Progenitor cell of endocrine pancreas (in vitro differentiated cells): ENCODE measurements around the gene PRKCZ. TPM values are rescaled to one million over a fixed set of nuclear protein-coding genes. Genes with fewer than 3 reads are reported as not detected.

Experiments
- DNase-seq: peaks from one replicate; pipeline ENCODE4 v3.0.0; 2021; ENCODE audit warnings: low spot score; ENCODE audit not compliant: unreplicated experiment
- H3K27ac Mint-ChIP-seq: 2 replicates; pipeline ENCODE4 v1.8.0; 2021; ENCODE audit warnings: mild to moderate bottlenecking, moderate library complexity, mixed read lengths
- H3K27me3 Mint-ChIP-seq: 2 replicates; pipeline ENCODE4 v1.8.0; 2021; ENCODE audit warnings: mixed read lengths
- H3K36me3 Mint-ChIP-seq: 2 replicates; pipeline ENCODE4 v1.8.0; 2022; ENCODE audit warnings: mixed read lengths; ENCODE audit not compliant: insufficient read depth
- H3K4me1 Mint-ChIP-seq: 2 replicates; pipeline ENCODE4 v1.8.0; 2021; ENCODE audit warnings: low read depth, mixed read lengths
- H3K4me3 Mint-ChIP-seq: 2 replicates; pipeline ENCODE4 v1.8.0; 2021; ENCODE audit warnings: low read depth, mild to moderate bottlenecking, moderate library complexity, mixed read lengths
- H3K9me3 Mint-ChIP-seq: 2 replicates; pipeline ENCODE4 v1.8.0; 2021; ENCODE audit warnings: low read depth, mixed read lengths
- total RNA-seq: library from RNA; stranded (reverse); gene quantifications from 2 replicates; pipeline ENCODE4 v1.2.1, GENCODE V29; 2021
- TF ChIP-seq, protein P1 (sequence below): fragments of 200-600 bp; sonication (generic); IDR thresholded peaks from one replicate; pipeline ENCODE4 v1.5.0; 2021; ENCODE audit warnings: antibody characterized with exemption, mild to moderate bottlenecking; ENCODE audit not compliant: unreplicated experiment

Gene PRKCZ
- total RNA-seq, 1 donor from 2014 or later, result 71.5 TPM

DNA sequence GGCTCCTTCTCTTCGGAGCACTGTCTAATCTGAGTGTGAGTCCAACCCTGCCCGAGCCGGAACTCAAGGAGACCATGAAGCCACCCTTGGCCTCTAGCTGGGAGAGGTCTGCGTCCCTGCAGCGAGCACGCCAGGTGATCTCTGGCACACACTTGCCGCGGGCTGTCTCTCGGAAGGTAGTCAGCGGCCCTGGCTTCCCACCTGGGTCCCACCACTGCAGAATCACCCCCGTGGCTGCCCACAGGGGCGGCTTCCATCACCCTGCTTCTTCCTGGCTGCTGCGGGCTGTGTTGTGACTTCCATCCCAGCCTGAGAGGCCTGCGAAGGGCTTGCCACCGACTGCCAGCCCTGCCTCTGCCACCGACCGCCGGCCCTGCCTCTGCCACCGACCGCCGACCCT lies 127.3 kb downstream of the PRKCZ start:
- Mint-ChIP-seq H3K27me3 (no peaks in the 10 kb centered on the region), H3K4me1 (no peaks in the 10 kb centered on the region), H3K36me3 (peaks cover 16% of the 10 kb centered on the region), H3K4me3 (no peak overlapping the region), H3K9me3 (no peaks in the 10 kb centered on the region), H3K27ac (no peak overlapping the region)
- DNase-seq, result no peak
- TF ChIP-seq, protein P1, sequence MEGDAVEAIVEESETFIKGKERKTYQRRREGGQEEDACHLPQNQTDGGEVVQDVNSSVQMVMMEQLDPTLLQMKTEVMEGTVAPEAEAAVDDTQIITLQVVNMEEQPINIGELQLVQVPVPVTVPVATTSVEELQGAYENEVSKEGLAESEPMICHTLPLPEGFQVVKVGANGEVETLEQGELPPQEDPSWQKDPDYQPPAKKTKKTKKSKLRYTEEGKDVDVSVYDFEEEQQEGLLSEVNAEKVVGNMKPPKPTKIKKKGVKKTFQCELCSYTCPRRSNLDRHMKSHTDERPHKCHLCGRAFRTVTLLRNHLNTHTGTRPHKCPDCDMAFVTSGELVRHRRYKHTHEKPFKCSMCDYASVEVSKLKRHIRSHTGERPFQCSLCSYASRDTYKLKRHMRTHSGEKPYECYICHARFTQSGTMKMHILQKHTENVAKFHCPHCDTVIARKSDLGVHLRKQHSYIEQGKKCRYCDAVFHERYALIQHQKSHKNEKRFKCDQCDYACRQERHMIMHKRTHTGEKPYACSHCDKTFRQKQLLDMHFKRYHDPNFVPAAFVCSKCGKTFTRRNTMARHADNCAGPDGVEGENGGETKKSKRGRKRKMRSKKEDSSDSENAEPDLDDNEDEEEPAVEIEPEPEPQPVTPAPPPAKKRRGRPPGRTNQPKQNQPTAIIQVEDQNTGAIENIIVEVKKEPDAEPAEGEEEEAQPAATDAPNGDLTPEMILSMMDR, result no peak

DNA sequence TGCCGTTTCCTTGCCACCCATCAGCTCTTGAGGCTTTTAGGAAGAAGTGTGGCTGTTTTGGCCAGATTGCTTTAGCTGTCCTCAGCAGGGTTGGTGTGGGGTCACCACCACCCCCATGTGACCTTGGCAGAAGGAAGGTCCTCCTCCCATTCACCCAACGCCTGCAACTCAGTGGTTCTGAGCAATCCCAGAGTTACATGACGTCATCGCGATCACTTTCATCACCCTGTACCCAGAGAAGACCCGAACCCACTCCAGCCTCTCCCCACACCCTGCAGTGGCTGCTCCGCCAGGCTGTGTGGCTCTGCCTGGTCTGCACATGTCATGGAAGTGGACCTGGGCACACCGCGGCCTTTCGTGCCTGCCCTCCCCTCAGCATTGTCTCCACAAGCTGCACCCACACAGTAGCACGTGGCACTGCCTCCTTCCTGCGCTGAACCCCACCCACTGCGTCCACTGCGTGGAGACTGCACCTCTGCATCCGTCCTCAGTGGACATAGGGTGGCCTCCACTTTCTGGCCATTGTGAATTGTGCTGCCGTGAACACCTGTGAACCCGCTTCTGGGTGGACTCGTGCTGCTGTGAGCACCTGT lies 127.8 kb downstream of the PRKCZ start:
- no peak overlapping the region for H3K4me3 Mint-ChIP-seq
- peaks cover 16% of the 10 kb centered on the region for H3K36me3 Mint-ChIP-seq
- H3K9me3 Mint-ChIP-seq, result no peaks in the 10 kb centered on the region
- H3K27me3 Mint-ChIP-seq, result no peaks in the 10 kb centered on the region
- TF ChIP-seq, protein P1, result no peak
- DNase-seq, result no peak
- peak overlapping the region; percentile 45 for H3K27ac Mint-ChIP-seq
- no peaks in the 10 kb centered on the region for H3K4me1 Mint-ChIP-seq

DNA sequence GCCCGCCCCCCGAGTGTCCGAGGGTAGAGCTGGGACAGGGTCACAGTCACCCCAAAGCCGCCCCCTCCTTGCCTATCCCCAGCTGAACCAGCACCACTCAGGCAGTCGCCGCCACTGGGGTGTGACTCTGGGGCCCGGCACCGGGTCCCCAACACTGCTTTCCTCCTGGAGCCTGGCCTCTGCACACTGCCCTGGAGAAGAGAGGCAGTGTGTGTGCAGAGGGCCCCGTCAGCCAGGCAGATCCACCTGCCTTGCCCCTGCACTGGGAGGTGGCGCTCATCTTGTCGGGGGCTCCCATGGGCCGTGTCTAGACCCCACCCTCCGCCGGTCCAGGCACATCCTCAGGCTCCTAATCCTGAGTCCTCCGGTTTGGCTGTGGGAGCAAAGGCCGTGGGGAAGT lies 128.7 kb downstream of the PRKCZ start:
- TF ChIP-seq, protein P1, result no peak
- Mint-ChIP-seq H3K9me3 (no peaks in the 10 kb centered on the region), H3K36me3 (peaks cover 15% of the 10 kb centered on the region), H3K27ac (no peak overlapping the region), H3K27me3 (no peaks in the 10 kb centered on the region), H3K4me3 (no peak overlapping the region), H3K4me1 (no peaks in the 10 kb centered on the region)
- no peak for DNase-seq

DNA sequence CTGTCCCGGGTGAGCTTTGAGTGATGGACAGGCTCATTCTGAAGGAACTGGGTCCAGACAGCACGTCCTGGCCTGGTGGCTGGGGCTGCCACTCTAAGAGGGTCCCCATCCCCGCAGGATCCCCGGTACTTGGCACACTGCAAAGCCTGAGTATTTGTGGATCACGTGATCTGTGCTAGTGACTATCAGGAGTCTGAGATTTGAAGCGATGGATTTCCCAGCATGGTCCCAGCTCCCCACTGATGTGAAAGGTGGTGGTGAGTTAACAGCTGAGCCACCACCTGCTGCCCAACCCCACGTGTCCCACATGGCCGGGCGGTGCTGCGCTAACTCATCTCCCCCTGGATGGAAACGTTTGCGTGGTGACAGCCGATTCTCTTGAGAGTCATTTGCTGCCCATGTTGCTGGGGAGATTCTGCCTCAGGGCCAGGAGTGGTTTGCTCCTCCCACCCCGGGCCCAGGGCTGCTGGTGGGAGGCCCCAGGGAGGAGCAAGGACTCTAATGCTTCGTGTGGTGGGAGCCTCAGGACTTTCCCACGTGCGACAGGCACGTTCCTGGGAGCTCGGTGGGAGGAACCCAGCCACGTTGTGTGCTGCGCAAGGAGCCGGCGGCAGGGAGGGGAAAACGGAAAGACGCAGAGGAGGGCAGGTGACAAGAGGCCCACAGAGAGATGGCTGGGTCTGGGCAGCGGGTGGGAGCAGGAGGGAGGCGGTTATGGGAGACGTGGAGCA lies 129.2 kb downstream of the PRKCZ start:
- H3K36me3 Mint-ChIP-seq, result peaks cover 13% of the 10 kb centered on the region
- peak overlapping the region; percentile 24 for H3K27ac Mint-ChIP-seq
- H3K4me3 Mint-ChIP-seq, result no peak overlapping the region

More for the DNA sequence above, 129.2 kb downstream of the PRKCZ start:
- Mint-ChIP-seq H3K9me3 (no peaks in the 10 kb centered on the region), H3K27me3 (no peaks in the 10 kb centered on the region), H3K4me1 (no peaks in the 10 kb centered on the region)
- TF ChIP-seq, protein P1, result no peak
- no peak for DNase-seq
